ENCODE results near the gene JDP2.

The JDP2 gene

GRCh38 chr14:75520852-75521251 lies 93.0 kb downstream of the JDP2 start:
- no peak for DNase-seq

GRCh38 chr14:75521415-75522199 lies 93.8 kb downstream of the JDP2 start:
- no peak for DNase-seq

- no peak for DNase-seq
Observed at GRCh38 chr14:75522224-75522982, 94.6 kb downstream of the JDP2 start, which contains the start of gene BATF. Gene BATF (plus strand): TSS chr14:75522469. CDS start chr14:75522683, 214 bp downstream.

GRCh38 chr14:75522983-75523318 lies 95.1 kb downstream of the JDP2 start:
- no peak for DNase-seq
